ENCODE results near the gene GOLGA3. TPM values are rescaled to one million over a fixed set of nuclear protein-coding genes. Genes with fewer than 3 reads are reported as not detected.

The GOLGA3 gene
- total and polyA plus RNA-seq, 2 experiments from 2014 or later: 12.2 to 50.8 TPM

DNA sequence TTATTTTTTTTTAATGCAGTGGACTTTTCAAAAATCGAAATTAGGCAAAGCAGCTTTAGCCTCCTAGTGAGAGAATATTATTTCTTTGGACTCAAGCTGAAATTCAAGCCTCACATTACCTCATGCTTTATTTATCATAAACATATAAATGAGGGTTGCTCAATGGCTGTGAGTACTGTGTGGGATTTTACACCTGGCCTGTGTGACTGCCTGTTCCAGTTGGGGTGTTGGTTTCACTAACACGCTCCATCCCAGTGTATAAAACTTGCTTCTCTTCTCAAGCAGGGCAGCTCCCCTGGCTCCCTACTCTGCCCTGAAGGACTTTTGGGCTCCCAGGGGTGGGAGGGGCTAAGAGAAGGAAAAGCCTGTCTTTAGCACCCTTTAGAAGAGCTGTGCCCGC is 82.1 kb downstream of the GOLGA3 start:
- DNase-seq (ENCODE audit: low read depth in 1 of 2, low spot score in 1 of 2): no peak

DNA sequence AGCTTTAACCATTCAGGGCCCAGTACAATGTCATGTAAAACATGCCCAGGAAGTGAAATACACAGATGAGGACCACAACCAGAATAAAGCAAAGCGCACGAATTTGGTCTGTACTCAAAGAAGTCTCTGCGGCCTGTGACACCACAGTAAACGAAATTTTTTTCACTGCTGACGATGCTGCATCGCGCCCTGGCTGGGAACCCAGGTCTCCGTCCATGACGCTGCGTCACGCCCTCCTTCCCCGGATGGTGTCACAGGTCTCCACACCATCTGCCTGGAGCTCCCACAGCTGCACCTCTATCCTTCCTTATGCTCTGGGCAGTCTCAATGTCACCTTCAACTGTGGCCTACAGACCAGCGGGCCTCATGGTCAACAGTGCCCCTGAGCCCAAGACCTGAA is 84.8 kb downstream of the GOLGA3 start:
- Histone ChIP-seq H3K9me3 (ENCODE audit: low read depth) (no peaks in the 10 kb centered on the region), H3K36me3 (peaks cover 68% of the 10 kb centered on the region), H3K4me1 (ENCODE audit: low read depth) (peaks cover 6% of the 10 kb centered on the region), H3K27ac (no peak overlapping the region), H3K4me3 (no peak overlapping the region), H3K27me3 (no peaks in the 10 kb centered on the region)
- TF ChIP-seq, protein P1, sequence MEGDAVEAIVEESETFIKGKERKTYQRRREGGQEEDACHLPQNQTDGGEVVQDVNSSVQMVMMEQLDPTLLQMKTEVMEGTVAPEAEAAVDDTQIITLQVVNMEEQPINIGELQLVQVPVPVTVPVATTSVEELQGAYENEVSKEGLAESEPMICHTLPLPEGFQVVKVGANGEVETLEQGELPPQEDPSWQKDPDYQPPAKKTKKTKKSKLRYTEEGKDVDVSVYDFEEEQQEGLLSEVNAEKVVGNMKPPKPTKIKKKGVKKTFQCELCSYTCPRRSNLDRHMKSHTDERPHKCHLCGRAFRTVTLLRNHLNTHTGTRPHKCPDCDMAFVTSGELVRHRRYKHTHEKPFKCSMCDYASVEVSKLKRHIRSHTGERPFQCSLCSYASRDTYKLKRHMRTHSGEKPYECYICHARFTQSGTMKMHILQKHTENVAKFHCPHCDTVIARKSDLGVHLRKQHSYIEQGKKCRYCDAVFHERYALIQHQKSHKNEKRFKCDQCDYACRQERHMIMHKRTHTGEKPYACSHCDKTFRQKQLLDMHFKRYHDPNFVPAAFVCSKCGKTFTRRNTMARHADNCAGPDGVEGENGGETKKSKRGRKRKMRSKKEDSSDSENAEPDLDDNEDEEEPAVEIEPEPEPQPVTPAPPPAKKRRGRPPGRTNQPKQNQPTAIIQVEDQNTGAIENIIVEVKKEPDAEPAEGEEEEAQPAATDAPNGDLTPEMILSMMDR (IDR thresholded peaks at IDR 0.05; ENCODE audit: low read depth, low read length): no peak
- DNase-seq (ENCODE audit: low read depth in 1 of 2, low spot score in 1 of 2): no peak

More for the DNA sequence above, 82.1 kb downstream of the GOLGA3 start:
- H3K27ac ChIP-seq: no peak overlapping the region
- TF ChIP-seq, protein P1 (IDR thresholded peaks at IDR 0.05; ENCODE audit: low read depth, low read length): no peak
- no peaks in the 10 kb centered on the region for H3K9me3 ChIP-seq (ENCODE audit: low read depth)
- H3K36me3 ChIP-seq: peaks cover 66% of the 10 kb centered on the region
- no peaks in the 10 kb centered on the region for H3K27me3 ChIP-seq
- no peaks in the 10 kb centered on the region for H3K4me1 ChIP-seq (ENCODE audit: low read depth)
- no peak overlapping the region for H3K4me3 ChIP-seq

DNA sequence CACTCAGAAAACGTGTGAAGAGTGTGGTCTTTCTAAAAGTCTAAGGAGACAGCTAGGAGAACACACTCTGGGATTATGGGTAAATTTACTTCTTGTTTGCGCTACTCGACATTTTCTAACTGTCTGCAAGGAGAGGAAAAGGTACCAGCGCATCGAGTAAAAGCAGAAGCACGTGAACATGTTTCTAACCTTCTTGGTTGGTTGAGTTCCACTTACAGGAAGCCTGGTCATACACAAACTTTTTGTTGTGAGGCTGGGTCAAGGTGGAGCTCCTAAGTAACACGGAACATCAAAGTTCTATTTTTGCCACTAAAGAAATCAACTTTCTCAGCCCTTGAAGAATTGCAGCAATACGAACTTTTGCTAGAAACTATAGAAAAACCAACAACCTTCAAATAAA is 87.0 kb downstream of the GOLGA3 start:
- H3K27ac ChIP-seq: peak overlapping the region; percentile 79
- H3K27me3 ChIP-seq: no peaks in the 10 kb centered on the region
- no peaks in the 10 kb centered on the region for H3K9me3 ChIP-seq (ENCODE audit: low read depth)
- peaks cover 6% of the 10 kb centered on the region for H3K4me1 ChIP-seq (ENCODE audit: low read depth)
- TF ChIP-seq, protein P1 (IDR thresholded peaks at IDR 0.05; ENCODE audit: low read depth, low read length): no peak
- H3K36me3 ChIP-seq: peaks cover 66% of the 10 kb centered on the region
- DNase-seq (ENCODE audit: low read depth in 1 of 2, low spot score in 1 of 2): no peak
- H3K4me3 ChIP-seq: no peak overlapping the region

DNA sequence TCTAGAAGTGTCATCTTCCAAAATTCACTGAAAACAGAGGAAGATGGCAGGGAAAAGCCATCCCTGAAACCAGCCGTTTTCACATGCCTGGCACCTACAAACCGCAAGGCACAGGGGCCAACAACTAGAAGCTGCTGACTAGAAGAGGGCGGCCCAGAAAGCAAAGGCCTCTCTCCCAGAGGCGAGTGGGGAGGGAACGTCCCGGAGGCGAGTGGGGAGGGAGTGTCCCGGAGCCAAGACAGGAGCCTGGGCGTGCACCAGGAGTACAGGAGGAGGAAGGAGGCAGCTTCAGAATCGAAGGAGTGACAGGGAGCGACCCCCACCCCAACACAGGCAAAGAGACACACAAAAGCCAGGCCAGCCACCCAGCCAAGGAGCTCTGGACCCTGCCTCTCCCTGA is 88.0 kb downstream of the GOLGA3 start:
- Histone ChIP-seq H3K27me3 (no peaks in the 10 kb centered on the region), H3K9me3 (ENCODE audit: low read depth) (no peaks in the 10 kb centered on the region), H3K36me3 (peaks cover 65% of the 10 kb centered on the region), H3K4me3 (no peak overlapping the region), H3K4me1 (ENCODE audit: low read depth) (peaks cover 6% of the 10 kb centered on the region), H3K27ac (peak overlapping the region; percentile 79)
- TF ChIP-seq, protein P1 (IDR thresholded peaks at IDR 0.05; ENCODE audit: low read depth, low read length): no peak
- DNase-seq (ENCODE audit: low read depth in 1 of 2, low spot score in 1 of 2): no peak

DNA sequence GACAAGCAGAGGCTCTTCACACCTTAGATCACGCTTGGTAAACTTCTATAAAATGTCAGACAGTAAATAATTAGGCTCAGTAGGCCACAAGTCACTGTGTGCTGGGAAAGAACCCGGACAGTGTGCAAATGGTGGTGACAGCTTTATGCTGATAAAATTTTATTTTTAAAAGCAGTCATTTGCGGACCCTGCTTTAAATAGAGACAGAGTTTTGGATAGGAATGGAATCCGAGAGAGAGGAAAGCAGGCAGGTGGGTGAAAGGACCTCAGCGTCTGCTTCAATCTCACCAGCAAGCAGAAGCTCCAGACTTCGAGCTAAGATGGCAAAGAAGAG is 88.4 kb downstream of the GOLGA3 start:
- TF ChIP-seq, protein P1 (IDR thresholded peaks at IDR 0.05; ENCODE audit: low read depth, low read length): no peak

More for the DNA sequence above, 88.4 kb downstream of the GOLGA3 start:
- no peak for DNase-seq (ENCODE audit: low read depth in 1 of 2, low spot score in 1 of 2)
- H3K9me3 ChIP-seq (ENCODE audit: low read depth): no peaks in the 10 kb centered on the region
- H3K36me3 ChIP-seq: peaks cover 66% of the 10 kb centered on the region
- H3K4me1 ChIP-seq (ENCODE audit: low read depth): peaks cover 6% of the 10 kb centered on the region
- H3K27ac ChIP-seq: peak overlapping the region; percentile 79
- no peak overlapping the region for H3K4me3 ChIP-seq
- no peaks in the 10 kb centered on the region for H3K27me3 ChIP-seq
